GM19035 (cell line): ENCODE data around the gene ALDH3B1.

Source experiments
- ATAC-seq: cut with Tn5 transposase; IDR thresholded peaks from one replicate; pipeline ENCODE4 v1.9.1; 2021; ENCODE audit not compliant: unreplicated experiment

Gene ALDH3B1

GRCh38 chr11:68042219-68043028 lies 32.3 kb downstream of the ALDH3B1 start:
- no peak for ATAC-seq

DNA sequence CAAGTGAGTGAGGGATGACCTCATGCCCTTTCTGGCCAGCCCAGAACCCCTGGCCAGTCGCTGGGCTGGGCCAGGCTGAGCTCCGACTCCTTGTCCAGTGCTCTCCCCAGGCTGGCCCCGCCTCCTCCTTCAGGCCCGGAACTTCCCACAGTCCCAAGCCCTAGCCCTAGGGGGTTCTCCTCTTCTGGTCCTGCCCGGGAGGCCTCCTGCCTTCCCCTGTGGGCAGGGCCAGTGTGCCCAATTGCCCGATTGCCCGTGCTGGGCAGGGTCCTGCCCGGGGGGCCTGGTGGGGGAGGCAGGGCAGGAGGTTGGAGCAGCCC lies 32.9 kb downstream of the ALDH3B1 start:
- ATAC-seq = no peak

DNA sequence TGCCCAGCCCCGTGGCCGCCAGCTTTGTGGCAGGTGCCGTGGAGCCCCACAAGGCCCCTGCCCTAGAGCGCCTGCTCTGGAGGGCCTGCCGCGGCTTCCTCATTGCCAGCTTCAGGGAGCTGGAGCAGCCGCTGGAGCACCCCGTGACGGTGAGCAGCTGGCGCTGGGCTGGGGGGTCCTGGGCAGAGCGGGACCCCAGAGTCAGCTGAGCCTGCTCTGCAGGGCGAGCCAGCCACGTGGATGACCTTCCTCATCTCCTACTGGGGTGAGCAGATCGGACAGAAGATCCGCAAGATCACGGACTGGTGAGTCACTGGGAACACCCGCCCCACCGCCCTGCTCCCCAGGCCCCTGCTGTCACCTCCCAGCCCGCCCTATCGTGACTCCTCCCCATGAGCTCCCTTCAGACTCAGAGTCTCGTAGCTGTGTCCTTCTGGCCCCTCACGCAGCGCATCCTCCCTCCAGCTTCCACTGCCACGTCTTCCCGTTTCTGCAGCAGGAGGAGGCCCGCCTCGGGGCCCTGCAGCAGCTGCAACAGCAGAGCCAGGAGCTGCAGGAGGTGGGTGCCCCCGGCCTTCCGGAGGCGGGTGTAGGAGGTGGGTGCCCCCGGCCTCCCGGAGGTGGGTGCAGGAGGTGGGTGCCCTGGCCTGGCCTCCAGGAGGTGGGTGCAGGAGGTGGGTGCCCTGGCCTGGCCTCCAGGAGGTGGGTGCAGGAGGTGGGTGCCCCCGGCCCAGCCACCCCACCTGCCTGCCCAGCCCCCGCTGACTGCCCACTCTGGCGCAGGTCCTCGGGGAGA lies 33.4 kb downstream of the ALDH3B1 start:
- no peak for ATAC-seq

- ATAC-seq = no peak
Observed at GRCh38 chr11:68044145-68044813, 34.2 kb downstream of the ALDH3B1 start.

GRCh38 chr11:68044898-68045351 lies 34.8 kb downstream of the ALDH3B1 start:
- no peak for ATAC-seq

DNA sequence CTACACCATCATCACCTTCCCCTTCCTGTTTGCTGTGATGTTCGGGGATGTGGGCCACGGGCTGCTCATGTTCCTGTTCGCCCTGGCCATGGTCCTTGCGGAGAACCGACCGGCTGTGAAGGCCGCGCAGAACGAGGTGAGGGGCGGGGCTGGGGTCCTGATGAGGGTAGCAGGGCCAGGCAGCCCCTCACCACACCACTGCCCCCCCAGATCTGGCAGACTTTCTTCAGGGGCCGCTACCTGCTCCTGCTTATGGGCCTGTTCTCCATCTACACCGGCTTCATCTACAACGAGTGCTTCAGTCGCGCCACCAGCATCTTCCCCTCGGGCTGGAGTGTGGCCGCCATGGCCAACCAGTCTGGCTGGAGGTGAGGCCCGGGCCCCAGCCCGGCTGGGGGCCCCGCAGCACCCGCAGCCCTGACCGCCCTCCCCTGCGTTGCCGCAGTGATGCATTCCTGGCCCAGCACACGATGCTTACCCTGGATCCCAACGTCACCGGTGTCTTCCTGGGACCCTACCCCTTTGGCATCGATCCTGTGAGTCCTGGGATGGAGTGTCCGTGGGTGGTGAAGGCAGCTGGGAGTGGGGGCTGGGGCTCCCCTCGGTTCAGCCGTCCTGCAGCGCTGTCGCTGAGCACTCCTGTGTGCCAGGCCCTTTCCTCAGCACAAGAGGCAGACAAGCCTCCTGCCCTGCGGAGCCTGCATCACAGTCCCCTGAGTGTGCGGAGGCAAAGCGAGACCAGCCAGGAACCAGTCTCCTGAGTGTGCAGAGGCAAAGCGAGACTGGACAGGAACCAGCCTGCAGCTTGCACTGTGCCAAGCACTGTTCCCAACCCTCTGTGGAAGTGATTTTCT lies 37.5 kb downstream of the ALDH3B1 start:
- ATAC-seq = no peak

GRCh38 chr11:68048681-68049508 lies 38.8 kb downstream of the ALDH3B1 start:
- ATAC-seq = no peak

GRCh38 chr11:68049509-68050370 lies 39.6 kb downstream of the ALDH3B1 start:
- no peak for ATAC-seq

GRCh38 chr11:68050371-68050841 lies 40.3 kb downstream of the ALDH3B1 start:
- no peak for ATAC-seq

DNA sequence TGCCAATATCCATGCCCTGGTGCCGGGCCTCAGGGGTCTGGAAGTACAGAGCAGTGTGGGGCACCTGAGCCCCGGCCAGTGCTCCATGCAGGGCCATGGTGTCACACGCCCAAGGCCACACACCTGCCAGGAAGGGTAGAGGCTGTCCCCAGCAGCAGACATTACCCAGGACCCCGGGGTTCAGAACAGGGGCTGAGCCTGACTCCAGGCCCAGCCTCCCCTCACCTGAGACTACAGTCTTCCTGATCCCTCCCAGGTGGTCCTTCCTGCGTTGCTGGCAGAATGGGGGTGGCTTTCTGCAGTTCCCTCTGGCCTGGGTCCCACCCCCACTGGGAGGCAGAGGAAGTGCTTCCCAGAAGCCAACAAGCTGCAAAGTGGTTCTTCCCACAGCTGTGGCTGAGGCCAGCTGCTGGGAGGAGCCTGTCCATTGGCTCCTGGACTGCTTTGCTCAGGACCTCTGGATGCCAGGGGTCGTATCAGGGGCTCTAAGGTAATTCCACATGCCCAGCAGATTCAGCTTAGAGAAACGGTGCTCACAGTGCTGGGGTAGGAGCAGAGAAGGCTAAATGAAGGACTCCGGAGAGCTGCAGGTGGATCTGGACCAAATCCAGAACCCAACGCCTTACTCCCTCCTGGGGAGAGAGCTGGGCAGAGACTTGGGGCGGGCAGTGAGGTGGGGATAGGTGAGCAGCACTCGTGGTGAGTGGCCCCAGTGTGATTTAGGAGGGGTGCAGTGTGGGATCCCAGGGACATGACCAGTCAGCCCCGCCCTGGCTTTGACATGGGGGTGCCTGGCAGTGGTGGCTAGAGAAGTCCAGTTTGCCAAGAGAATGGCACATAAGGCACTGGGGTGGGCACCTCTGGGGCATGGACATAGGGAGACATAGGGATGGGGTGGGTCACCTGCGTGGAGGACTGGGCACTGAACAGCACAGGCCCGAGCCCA lies 41.3 kb downstream of the ALDH3B1 start:
- ATAC-seq = no peak

- no peak for ATAC-seq
Observed at GRCh38 chr11:68052137-68052873, 42.2 kb downstream of the ALDH3B1 start.

- ATAC-seq = no peak
Observed at GRCh38 chr11:68053117-68053516, 43.0 kb downstream of the ALDH3B1 start.

GRCh38 chr11:68053981-68054812 lies 44.1 kb downstream of the ALDH3B1 start:
- no peak for ATAC-seq

- ATAC-seq = no peak
Observed at GRCh38 chr11:68056317-68057285, 46.5 kb downstream of the ALDH3B1 start.

DNA sequence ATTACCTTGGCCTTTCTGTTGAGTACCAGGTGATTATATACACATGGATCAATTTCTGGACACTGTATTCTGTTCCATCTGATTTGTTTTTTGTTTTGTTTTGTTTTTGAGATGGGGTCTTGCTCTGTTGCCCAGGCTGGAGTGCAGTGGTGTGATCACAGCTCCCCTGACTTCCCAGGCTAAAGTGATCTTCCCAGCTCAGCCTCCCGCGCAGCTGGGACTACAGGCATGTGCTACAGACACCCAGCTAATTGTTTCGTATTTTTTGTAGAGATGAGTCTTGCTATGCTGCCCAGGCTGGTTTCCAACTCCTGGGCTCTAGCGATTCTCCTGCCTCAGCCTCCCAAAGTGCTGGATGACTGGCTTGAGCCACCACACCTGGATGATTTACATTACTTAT lies 47.7 kb downstream of the ALDH3B1 start:
- no peak for ATAC-seq
